AG04450 (cell line): Measurements from ENCODE around the gene CBS. TPM values are rescaled to one million over a fixed set of nuclear protein-coding genes. Genes with fewer than 3 reads are reported as not detected.

Experiments
- CTCF ChIA-PET: fragments of 300-600, 350-600 bp; formaldehyde crosslinking; extraction: SDS; loops from one replicate; lab custom pipeline; 2022; ENCODE audit warnings: antibody characterized with exemption, inconsistent platforms; lab: Charles Lee
- POLR2A ChIA-PET: fragments of 350-600 bp; formaldehyde crosslinking; extraction: SDS; loops from one replicate; lab custom pipeline; 2021; ENCODE audit warnings: antibody characterized with exemption, inconsistent platforms; lab: Yijun Ruan, JAX
- DNase-seq: peaks from one replicate; pipeline ENCODE4 v3.0.0-alpha.2; 2011; ENCODE audit warnings: low read depth, low spot score
- H3K27ac ChIP-seq: one replicate; pipeline ENCODE4 v1.5.1; 2012; ENCODE audit warnings: low read depth, low read length, control low read depth
- H3K27me3 ChIP-seq: one replicate; pipeline ENCODE4 v1.6.0; 2012; ENCODE audit warnings: low read length; ENCODE audit not compliant: control insufficient read depth, insufficient read depth
- H3K4me3 ChIP-seq: 2 replicates; pipeline ENCODE4 v1.5.1; 2011; ENCODE audit warnings: mild to moderate bottlenecking, low read depth, low read length, control low read depth
- H3K9me3 ChIP-seq: 2 replicates; pipeline ENCODE4 v1.5.1; 2012; ENCODE audit warnings: low read length; ENCODE audit not compliant: control insufficient read depth, insufficient read depth
- CTCF ChIP-seq: IDR thresholded peaks from 2 replicates; pipeline ENCODE4 v1.5.1; 2011; ENCODE audit warnings: low read depth, low read length, control low read depth, inconsistent platforms
- polyA plus RNA-seq: library from polyadenylated mRNA; depleted of rRNA; stranded (reverse); fragments of >200 nt; gene quantifications from 2 replicates; pipeline ENCODE4 v1.2.3, GENCODE V29; 2011

The CBS gene
- polyA plus RNA-seq, 1 experiment: 41.1 TPM

DNA sequence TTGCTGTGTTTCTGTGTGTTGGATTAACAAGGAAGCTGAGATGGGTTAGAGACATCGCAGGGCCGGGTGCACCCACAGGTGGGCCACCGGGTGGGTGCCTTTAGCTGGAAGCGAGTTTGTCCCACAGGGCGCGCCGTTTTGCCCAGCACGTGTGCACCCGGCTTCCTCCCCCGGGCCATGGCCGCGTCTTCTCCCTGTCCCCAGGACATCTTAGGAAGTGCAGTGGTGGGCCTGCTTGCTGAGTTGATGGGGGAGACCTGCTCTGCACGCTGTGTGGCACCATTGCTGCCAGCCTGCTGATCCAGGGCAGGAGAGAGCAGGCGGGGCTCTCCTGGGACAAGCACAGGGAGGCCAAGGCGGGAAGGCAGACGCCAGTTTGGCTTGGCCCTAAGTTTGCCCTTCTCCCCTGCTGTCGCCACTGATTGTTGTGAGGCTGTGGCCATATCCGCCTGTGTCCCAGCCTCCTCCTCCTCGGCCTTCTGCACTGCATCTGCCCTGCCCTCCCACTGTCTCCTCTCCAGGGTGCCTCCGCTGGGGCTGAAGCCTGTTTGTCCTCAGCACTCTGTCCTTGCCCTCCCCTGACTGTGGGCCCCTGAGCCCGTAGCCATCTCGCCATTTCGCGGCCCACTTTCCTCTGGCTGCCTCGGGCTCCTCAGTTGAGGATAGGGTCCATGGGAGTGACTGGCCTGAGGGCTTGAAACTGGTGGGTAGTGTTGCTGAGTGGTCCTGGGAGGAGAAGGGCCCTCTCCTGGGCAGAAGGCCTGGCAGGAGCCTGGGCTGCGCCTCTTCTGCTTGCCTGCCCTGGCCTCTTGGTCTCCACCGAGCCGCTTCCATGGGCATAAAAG is 53.7 kb downstream of the CBS start:
- H3K27me3 ChIP-seq: no peaks in the 10 kb centered on the region
- CTCF ChIA-PET: no interaction called here
- TF ChIP-seq CTCF: no peak
- H3K4me3 ChIP-seq: no peak overlapping the region
- POLR2A ChIA-PET: no interaction called here
- no peaks in the 10 kb centered on the region for H3K9me3 ChIP-seq
- no peak for DNase-seq
- no peak overlapping the region for H3K27ac ChIP-seq

DNA sequence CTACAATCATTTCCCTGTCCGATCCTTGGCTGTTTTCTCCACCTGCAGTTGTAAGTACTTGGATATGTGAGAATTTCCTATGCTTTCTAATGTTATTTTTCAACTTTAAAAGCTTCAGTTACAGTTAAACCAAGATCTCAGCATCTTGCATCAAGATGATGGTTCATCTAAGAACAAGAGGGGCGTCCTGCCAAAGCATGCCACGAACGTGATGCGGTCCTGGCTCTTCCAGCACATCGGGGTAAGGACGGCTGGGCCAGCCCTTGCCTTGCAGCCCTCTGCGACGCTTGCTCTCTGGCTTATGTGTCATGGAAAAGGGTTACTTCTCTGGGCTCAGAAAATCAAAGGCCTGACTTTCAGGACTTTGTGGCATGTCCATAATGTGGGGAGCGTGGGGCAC is 54.4 kb downstream of the CBS start:
- no peak overlapping the region for H3K27ac ChIP-seq
- H3K4me3 ChIP-seq: no peak overlapping the region
- no peaks in the 10 kb centered on the region; the same call in 1 of the 2 replicates for H3K9me3 ChIP-seq
- H3K27me3 ChIP-seq: no peaks in the 10 kb centered on the region
- TF ChIP-seq CTCF: no peak
- no peak for DNase-seq
- POLR2A ChIA-PET: no interaction called here
- CTCF ChIA-PET: no interaction called here

GRCh38 chr21:43020771-43021170 is 54.9 kb downstream of the CBS start:
- no peaks in the 10 kb centered on the region; the same call in 1 of the 2 replicates for H3K9me3 ChIP-seq
- ChIA-PET POLR2A (no interaction called here), CTCF (no interaction called here)
- H3K4me3 ChIP-seq: no peak overlapping the region
- no peak for TF ChIP-seq CTCF
- DNase-seq: no peak
- H3K27ac ChIP-seq: no peak overlapping the region
- H3K27me3 ChIP-seq: no peaks in the 10 kb centered on the region

DNA sequence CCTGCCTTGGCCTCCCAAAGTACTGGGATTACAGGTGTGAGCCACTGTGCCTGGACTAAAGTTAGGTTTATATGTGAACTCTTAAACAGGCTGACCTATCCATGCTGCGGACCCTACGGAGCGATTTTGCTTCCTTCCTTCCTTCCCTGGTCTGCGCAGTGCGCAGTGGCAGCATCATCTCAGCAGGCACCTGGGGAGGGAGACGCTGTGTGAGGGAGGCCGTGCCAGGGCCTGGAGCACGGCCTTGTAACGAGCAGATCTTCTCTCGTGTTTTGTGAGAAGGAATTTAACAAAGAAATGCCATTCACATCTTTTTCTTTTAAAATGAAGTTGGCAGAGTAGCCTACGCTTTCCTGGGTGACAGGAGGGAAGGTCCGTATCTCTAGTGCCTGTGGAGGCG is 55.5 kb downstream of the CBS start:
- TF ChIP-seq CTCF: no peak
- CTCF ChIA-PET: no interaction called here
- H3K9me3 ChIP-seq: no peaks in the 10 kb centered on the region; the same call in 1 of the 2 replicates

DNA sequence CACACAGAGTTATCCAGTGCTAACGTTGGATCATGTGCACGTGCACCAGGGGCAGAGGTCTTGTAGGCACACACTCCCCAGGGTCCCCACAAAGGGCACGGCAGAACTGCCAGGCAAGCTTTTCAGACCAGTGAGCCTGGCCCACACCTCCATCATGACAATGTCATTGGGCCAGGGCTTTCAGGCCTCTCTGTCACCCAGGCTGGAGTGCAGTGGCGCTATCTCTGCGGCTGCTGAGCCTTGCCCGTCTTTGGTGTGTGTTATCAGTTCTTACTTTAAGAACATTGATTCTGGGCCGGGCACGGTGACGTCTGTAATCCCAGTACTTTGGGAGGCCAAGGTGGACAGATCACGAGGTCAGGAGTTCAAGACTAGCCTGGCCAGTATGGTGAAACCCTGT is 57.1 kb downstream of the CBS start:
- Histone ChIP-seq H3K4me3 (no peak overlapping the region), H3K27me3 (no peaks in the 10 kb centered on the region), H3K27ac (no peak overlapping the region), H3K9me3 (no peaks in the 10 kb centered on the region; the same call in 1 of the 2 replicates)
- DNase-seq: no peak
- CTCF ChIA-PET: no interaction called here
- POLR2A ChIA-PET: no interaction called here
- no peak for TF ChIP-seq CTCF

More for the DNA sequence above, 55.5 kb downstream of the CBS start:
- DNase-seq: no peak
- H3K27me3 ChIP-seq: no peaks in the 10 kb centered on the region
- no peak overlapping the region for H3K4me3 ChIP-seq
- POLR2A ChIA-PET: no interaction called here
- no peak overlapping the region for H3K27ac ChIP-seq
